ENCODE data around the gene IDUA.

IDUA gene

GRCh38 chr4:952881-953573 lies 33.8 kb upstream of the IDUA start:
- POLR2A ChIA-PET = no interaction called here
- CTCF ChIA-PET = no interaction called here

DNA sequence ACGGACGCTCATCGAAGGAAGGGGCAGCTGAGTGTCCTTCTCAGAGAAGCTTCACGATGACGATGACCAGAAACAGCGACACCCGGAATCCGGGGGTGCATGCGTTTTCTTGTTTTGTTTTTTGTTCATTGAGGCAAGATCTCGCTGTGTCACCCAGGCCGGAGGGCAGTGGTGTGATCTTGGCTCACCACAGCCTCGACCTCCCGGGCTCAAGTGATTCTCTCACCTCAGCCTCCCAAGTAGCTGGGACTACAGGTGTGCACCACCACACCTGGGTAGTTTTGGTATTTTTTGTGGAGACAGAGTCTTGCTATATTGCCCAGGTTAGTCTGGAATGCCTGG lies 33.3 kb upstream of the IDUA start:
- no peak for TF ChIP-seq CTCF (IDR thresholded peaks at IDR 0.05; ENCODE audit: control extremely low read depth, extremely low read depth, low read depth, missing control alignments)
- CTCF ChIA-PET = no interaction called here
- no peak for DNase-seq (ENCODE audit: extremely low spot score)
- POLR2A ChIA-PET = no interaction called here

More at GRCh38 chr4:952881-953573, 33.8 kb upstream of the IDUA start:
- DNase-seq (ENCODE audit: extremely low spot score) = no peak
- TF ChIP-seq CTCF (IDR thresholded peaks at IDR 0.05; ENCODE audit: control extremely low read depth, extremely low read depth, low read depth, missing control alignments) = no peak

DNA sequence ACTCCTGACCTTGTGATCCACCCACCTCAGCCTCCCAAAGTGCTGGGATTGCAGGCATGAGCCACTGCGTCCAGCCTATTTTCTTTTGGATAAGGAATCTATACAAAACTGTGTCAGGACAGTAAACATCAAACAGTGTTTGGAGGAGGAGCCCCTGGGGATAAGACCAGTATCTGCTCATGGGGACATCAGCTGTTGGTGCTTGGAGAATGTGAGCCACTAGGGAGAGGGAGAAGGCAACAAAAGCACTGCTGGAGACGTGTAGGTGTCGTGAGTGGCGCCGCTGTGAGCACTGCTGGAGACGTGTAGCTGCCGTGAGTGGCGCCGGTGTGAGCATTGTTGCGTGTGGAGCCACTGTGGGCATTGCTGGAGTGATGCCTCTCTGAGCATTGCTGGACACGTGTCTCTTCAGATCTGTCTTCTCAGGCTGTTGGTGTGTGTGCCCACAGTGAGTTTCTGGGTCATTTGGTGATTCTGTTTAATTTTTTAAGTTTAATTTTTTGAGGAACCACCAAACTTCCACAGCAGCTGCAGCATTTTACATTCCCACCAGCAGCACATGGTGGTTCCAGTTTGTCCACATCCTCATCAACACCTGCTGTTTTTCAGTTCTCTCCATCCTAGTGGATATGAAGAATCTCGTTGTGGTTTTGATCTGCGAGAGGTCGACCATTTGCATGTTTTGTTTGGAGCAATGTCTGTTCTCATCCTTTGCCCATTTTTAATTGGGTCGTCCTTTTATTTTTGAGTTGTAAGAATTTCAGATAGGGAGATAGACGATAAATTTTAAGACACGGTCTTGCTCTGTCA lies 32.4 kb upstream of the IDUA start:
- TF ChIP-seq CTCF (IDR thresholded peaks at IDR 0.05; ENCODE audit: control extremely low read depth, extremely low read depth, low read depth, missing control alignments) = no peak
- CTCF ChIA-PET = no interaction called here
- no peak for DNase-seq (ENCODE audit: extremely low spot score)
- POLR2A ChIA-PET = no interaction called here

GRCh38 chr4:955161-955921 lies 31.5 kb upstream of the IDUA start:
- DNase-seq (ENCODE audit: extremely low spot score) = no peak
- no peak for TF ChIP-seq CTCF (IDR thresholded peaks at IDR 0.05; ENCODE audit: control extremely low read depth, extremely low read depth, low read depth, missing control alignments)
- ChIA-PET CTCF (no interaction called here), POLR2A (no interaction called here)

GRCh38 chr4:955931-956381 lies 30.9 kb upstream of the IDUA start:
- DNase-seq (ENCODE audit: extremely low spot score) = no peak
- POLR2A ChIA-PET = no interaction called here
- CTCF ChIA-PET = no interaction called here
- TF ChIP-seq CTCF (IDR thresholded peaks at IDR 0.05; ENCODE audit: control extremely low read depth, extremely low read depth, low read depth, missing control alignments) = no peak

- CTCF ChIA-PET = no interaction called here
- TF ChIP-seq CTCF (IDR thresholded peaks at IDR 0.05; ENCODE audit: control extremely low read depth, extremely low read depth, low read depth, missing control alignments) = no peak
- DNase-seq (ENCODE audit: extremely low spot score) = no peak
- POLR2A ChIA-PET = interaction anchor here (0.7 kb wide), 1 partner anchor 97 kb away, joined by 10 read pairs; no protein-coding TSS in a partner anchor
These were observed 30.2 kb upstream of the IDUA start for GRCh38 chr4:956531-957230.
